ENCODE measurements around the gene UNK. TPM values are rescaled to one million over a fixed set of nuclear protein-coding genes. Genes with fewer than 3 reads are reported as not detected.

Gene UNK
- total RNA-seq, 6 experiments from 2014 or later, result 5.8 to 29.2 (median 11.1) TPM

DNA sequence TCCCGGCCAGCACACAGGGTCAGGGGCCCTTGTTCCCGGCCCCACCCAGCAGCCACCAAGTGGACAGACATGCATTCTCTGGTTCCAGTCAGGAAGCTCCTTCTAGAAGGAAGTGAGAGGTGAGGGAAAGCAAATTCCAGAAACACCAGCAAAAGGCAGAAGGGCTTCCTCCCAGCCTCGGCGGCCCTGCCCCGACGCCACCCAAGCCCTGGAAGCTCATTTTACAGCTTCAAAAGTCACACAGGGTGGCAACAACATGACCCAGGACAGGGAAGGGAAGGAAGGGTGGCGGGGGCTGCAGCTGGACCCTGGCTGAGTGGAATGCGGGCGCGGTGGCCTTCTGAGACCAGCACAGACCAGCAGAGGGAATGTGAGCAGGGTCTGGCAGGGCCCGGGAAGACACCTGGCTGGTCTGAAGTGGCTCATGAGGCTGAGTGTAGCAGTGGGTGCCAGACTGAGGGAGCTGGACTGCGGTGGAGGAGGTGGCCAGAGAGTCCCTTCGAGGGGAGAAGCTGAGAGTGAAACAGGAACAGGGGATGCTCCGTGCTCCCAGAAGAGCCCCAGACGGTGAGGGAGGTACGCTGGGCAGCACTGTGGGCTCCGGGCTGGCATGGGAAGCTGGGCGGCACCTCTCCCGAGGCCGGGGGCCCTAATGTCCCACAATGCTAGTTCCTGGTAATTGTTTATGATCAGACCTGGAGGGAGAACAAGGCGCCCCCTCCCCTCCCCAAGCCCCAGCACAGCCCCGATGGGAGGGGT lies 61.5 kb downstream of the UNK start:
- intact Hi-C loops (cut with DNase I), result no loop called here
- H3K36me3 ChIP-seq, result peaks cover 10 to 52% (median 29%) of the 10 kb centered on the region in 4 donors
- peaks cover 0 to 49% (median 6%) of the 10 kb centered on the region in 4 donors for H3K4me1 ChIP-seq
- no peak for TF ChIP-seq POLR2A (IDR thresholded peaks at IDR 0.05)
- TF ChIP-seq, protein P1, sequence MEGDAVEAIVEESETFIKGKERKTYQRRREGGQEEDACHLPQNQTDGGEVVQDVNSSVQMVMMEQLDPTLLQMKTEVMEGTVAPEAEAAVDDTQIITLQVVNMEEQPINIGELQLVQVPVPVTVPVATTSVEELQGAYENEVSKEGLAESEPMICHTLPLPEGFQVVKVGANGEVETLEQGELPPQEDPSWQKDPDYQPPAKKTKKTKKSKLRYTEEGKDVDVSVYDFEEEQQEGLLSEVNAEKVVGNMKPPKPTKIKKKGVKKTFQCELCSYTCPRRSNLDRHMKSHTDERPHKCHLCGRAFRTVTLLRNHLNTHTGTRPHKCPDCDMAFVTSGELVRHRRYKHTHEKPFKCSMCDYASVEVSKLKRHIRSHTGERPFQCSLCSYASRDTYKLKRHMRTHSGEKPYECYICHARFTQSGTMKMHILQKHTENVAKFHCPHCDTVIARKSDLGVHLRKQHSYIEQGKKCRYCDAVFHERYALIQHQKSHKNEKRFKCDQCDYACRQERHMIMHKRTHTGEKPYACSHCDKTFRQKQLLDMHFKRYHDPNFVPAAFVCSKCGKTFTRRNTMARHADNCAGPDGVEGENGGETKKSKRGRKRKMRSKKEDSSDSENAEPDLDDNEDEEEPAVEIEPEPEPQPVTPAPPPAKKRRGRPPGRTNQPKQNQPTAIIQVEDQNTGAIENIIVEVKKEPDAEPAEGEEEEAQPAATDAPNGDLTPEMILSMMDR (IDR thresholded peaks at IDR 0.05), result no peak
- ATAC-seq (peak in 1 of 4 donors; percentile 1), DNase-seq (peak in 1 of 3 donors; percentile 50)
- peak overlapping the region; percentile 63 to 83 (median 75) for H3K27ac ChIP-seq
- WGBS (ENCODE audit: insufficient coverage, low coverage, low lambda C conversion rate, missing lambda C conversion rate), result 72% methylated on average over 9 of the region's 22 CpGs
- no peaks in the 10 kb centered on the region for H3K9me3 ChIP-seq
- H3K27me3 ChIP-seq, result no peaks in the 10 kb centered on the region
- H3K4me3 ChIP-seq, result no peak overlapping the region

GRCh38 chr17:75846692-75847613 lies 62.3 kb downstream of the UNK start:
- Histone ChIP-seq H3K36me3 (peaks cover 10 to 57% (median 31%) of the 10 kb centered on the region in 4 donors), H3K4me3 (no peak overlapping the region), H3K9me3 (no peaks in the 10 kb centered on the region), H3K27me3 (no peaks in the 10 kb centered on the region), H3K27ac (peak overlapping the region in 1 of 3 donors; percentile 75), H3K4me1 (peaks cover 0 to 58% (median 12%) of the 10 kb centered on the region in 4 donors)
- peak in 1 of 3 donors; percentile 57 for DNase-seq
- TF ChIP-seq POLR2A (IDR thresholded peaks at IDR 0.05), result no peak
- TF ChIP-seq, protein P1 (IDR thresholded peaks at IDR 0.05), result no peak
- no peak for ATAC-seq
- 79% methylated on average over 14 of the region's 34 CpGs for WGBS (ENCODE audit: insufficient coverage, low coverage, low lambda C conversion rate, missing lambda C conversion rate)
- intact Hi-C loops (cut with DNase I), result no loop called here

DNA sequence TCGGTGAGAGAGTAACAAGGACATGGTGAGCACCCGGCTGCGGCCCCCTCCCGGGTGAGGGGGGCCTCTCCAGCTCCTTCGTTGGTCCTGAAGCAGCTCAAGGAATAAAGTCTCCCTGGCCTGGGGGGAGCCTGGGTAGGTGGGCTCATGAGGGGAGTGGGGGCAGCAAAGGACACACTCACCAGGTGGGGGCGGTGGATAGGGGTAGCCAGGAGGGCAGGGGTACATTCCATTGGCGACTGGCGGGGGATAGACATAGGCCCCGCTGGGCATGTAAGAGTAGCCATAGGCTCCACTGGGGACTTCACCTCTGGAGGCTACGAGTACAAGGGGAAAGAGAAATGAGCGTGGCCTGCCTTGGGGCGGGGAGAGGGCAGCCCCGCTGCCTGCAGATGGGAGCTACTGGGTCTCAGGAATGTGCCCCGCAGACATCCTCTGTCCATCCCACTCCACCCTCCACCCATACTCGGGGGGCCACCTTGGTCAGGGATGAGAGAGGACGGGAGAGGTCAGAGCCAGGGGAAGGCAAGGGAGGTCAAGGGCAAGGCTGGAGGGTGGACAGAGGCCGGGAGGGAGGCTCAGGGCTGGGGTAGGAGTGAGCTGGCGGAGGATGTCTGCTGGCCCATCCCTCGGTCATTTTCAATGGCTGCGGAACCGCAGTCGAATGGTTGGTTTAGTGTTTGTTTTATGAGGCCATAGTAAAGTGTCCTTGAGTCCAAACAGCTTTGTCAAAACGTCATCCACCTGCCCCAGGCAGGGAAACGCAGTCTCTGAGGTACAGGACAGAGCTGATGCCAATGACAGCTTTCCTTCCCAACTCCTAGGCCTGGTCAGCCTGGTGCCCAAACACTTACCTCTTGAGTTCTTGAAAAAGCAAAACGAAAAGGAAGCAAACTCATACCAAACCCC lies 63.3 kb downstream of the UNK start:
- WGBS (ENCODE audit: insufficient coverage, low coverage, low lambda C conversion rate, missing lambda C conversion rate), result 71% methylated on average over 12 of the region's 25 CpGs
- Histone ChIP-seq H3K27me3 (no peaks in the 10 kb centered on the region), H3K4me3 (no peak overlapping the region), H3K9me3 (no peaks in the 10 kb centered on the region), H3K27ac (peak overlapping the region in 2 of 3 donors; percentile 21 to 31), H3K36me3 (peaks cover 10 to 57% (median 31%) of the 10 kb centered on the region in 4 donors), H3K4me1 (peaks cover 0 to 65% (median 15%) of the 10 kb centered on the region in 4 donors)
- intact Hi-C loops (cut with DNase I), result no loop called here
- DNase-seq (no peak), ATAC-seq (no peak)
- no peak for TF ChIP-seq POLR2A (IDR thresholded peaks at IDR 0.05)
- TF ChIP-seq, protein P1 (IDR thresholded peaks at IDR 0.05), result no peak

Measured in right lobe of liver (tissue), 6 donors.